Thyroid gland (tissue), 4 donors: ENCODE measurements around the gene HPS4.

ENCODE experiments used
- CTCF ChIP-seq, 6 experiments: fragments of 200-600 bp in 3 of 6; fragments of 450-650 bp in 3 of 6; sonication (generic) in 3 of 6; IDR thresholded peaks; one replicate each; pipeline ENCODE4 v1.5.1; 2016 to 2019; ENCODE audit warnings: antibody characterized with exemption in 6 of 6, mild to moderate bottlenecking in 2 of 6, inconsistent platforms in 1 of 6, moderate library complexity in 1 of 6
- POLR2A ChIP-seq, 2 donors: fragments of 450-650 bp; IDR thresholded peaks; one replicate each; pipeline ENCODE4 v1.6.1; 2017; ENCODE audit warnings: antibody characterized with exemption in 2 of 2, mild to moderate bottlenecking in 2 of 2, moderate library complexity in 1 of 2

- TF ChIP-seq CTCF (IDR thresholded peaks at IDR 0.05) (no peak), POLR2A (IDR thresholded peaks at IDR 0.05) (no peak)
Observed at GRCh38 chr22:26527167-26527566, 43.6 kb upstream of the HPS4 start.
